Hematopoietic multipotent progenitor cell (in vitro differentiated cells): ENCODE data around the gene TOX3. TPM values are rescaled to one million over a fixed set of nuclear protein-coding genes. Genes with fewer than 3 reads are reported as not detected.

Experiments
- DNase-seq, 3 donors: peaks; one replicate each; pipeline ENCODE4 v3.0.0-alpha.2; 2011 to 2015; ENCODE audit warnings: low read depth in 2 of 3, low spot score in 2 of 3
- total RNA-seq: library from RNA; depleted of rRNA; stranded (reverse); fragments of >200 nt; gene quantifications from one replicate; pipeline ENCODE4 v1.2.3, GENCODE V29; 2012

TOX3 gene
- total RNA-seq, 1 donor = under 0.01 TPM

DNA sequence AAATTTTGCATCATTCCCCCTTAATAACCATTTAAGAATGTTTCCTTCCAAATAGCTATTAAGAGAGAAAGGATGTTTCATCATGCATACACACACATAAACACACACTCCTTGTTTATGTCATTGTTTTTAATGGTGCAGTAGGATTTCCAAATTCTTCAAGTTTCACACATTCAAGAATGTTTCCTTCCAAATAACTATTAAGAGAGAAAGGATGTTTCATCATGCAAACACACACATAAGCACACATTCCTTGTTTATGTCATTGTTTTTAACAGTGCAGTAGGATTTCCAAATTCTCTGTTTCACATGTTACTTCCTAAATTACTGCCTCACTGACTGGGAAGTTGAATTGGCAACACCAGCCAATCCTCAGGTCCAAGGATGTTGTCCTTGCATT is 7.8 kb downstream of the TOX3 start:
- no peak for DNase-seq

DNA sequence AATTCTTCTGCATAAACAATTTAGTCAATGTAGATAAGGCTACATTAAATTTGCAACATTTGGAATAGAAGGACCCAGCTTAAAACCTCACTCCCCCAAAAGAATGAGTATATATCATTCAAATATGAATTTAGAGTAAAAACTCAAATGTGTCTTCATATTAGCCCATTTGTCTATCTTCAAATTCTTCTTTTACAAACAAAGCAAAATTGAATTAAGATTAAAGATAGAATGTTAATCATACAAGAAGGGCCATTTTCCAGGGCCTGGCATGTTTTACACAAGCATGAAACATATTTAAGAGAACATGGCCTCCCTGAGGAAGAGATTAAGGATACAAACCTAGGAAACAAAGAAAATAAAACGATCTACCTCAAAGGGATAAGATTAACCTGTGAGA is 8.4 kb downstream of the TOX3 start:
- no peak for DNase-seq

DNA sequence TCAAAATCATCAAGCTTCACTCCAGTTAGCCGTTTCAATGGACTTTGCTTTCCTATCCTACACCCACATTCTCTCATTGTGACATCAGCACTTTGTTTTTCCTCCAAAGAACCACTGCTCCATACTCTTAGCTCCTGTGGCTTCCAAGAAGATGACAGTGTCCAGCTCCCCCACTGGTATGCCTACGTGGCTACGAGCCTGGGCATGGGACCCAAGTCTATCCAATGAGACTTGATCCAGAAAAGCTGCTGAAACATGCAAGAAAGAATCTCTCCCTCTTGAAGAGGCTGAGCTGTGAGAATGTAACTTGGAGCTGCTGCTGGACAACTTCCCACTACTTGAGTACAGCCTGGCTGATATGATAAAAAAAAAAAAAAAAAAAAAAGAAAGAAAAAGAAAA is 9.4 kb downstream of the TOX3 start:
- DNase-seq = no peak

DNA sequence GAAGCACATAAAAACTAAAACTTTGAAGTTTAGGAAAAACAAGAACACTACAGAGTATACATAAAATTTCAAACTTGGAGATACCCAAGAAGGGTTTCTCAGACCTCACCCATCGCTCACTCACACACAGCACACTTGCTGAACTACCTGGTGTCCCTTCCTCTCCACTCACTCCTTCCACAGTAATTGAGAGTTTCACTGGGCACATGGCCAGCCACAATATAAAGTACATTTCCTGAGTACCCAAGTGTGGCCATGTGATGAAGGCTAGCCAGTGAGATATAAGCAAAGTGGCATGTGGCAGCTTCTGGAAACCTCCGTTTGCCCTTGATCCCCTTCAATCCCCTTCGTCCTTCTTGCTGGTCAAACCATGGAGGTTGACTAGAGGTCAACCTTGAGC is 11.9 kb downstream of the TOX3 start:
- DNase-seq = no peak

DNA sequence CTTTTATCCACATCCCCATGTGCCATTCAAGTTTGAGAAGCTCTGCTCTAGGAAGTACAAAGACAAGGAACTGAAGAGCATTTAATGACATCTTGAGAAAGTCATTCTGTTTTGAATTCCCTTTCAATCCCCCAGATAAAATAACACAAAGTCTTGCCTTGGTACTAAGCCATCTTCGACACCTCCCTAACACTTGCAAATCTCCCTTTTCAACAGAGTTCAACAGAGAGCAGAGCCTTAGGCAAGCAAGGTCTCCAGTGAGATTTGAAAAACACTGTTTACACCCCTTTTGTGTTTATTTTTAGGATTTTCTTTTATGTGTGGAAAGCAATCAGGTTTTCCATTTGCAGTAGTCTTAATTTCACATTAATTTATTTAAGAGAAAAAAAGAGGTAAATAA is 13.6 kb downstream of the TOX3 start:
- no peak for DNase-seq

DNA sequence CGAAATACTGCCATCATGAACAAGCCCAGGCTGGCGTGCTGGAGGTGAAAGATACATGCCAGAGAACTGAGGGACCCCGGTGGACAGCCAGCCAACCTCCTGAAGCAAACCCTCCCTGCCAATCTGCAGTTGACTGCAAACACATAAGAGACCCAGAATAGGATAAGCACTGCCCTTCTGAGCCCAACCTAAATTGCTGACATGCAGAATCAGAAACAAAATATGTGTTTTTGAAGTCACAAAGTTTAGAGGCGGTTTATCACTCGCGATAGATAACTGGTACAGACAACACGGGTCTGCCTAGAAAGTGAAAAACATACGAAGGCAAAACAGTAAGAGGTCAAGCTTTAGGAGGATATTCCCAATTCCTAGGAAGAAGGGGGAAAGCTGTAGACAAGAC is 14.6 kb downstream of the TOX3 start:
- DNase-seq = no peak

DNA sequence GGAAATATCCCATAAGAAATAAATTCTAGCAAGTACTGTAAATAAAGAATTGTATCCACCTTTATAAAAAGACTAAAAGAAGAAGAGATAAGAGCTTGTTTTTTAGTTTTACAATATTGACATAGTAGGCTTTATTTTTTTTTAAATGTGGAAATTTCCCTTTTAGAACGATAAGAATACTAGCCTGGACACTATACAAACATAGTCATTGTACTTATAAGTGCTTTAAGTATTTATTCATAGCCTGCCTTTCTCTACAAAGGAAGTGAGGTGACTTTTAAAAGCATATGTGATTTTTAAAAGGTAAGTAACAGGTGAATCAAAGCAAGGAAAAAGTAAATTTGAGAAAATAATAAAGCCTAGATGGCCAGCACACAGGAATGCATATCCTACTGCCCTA is 17.7 kb downstream of the TOX3 start:
- DNase-seq = no peak

DNA sequence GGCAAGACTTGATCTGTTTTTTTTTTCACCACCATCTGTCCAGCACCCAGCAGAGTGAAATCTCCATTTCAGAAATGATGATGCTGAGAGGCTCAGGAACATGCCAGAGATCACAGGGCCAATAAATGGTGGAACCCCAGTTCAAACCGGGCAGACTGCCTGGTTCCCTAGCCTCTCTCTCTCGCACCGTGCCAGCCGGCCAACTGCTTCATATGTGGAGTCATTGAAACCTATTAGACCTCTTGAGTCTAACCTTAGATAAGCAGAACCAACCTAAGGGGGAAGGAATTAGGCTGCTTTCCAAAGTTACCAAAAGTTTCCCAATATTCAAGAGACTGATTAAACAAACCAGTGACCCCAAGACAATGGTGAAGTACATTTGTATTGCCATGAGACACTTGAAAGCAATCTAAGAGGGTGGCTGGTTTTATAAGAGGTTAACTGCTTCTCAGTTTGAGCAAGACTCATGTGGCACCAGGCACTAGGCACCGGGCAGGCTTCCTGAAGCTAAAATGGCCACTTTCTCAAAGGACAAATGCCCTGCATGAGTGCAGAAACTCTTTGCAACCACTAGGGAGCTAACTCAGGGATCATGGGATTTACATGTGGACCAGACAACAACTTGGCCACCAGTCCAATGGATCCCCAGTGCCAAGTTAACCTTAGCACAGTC is 18.4 kb downstream of the TOX3 start:
- no peak for DNase-seq

DNA sequence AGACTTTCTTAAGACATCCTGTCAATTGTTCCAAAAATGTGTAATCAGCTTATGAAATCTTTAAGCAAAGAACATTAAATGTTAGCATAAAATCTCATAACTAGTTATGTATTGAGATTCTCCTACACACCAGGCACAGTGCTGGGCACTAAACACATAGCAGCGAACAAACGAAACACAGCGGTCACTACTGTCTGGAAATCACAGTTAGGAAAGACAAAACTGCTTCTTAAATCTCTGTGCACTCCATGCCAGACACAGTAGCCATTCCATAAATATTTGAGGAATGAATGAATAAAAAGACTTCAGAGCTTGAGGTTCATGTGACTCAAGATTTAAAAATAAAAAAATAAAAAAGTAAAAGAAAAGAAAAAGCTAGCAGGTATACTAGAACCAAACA is 20.1 kb downstream of the TOX3 start:
- DNase-seq = no peak

DNA sequence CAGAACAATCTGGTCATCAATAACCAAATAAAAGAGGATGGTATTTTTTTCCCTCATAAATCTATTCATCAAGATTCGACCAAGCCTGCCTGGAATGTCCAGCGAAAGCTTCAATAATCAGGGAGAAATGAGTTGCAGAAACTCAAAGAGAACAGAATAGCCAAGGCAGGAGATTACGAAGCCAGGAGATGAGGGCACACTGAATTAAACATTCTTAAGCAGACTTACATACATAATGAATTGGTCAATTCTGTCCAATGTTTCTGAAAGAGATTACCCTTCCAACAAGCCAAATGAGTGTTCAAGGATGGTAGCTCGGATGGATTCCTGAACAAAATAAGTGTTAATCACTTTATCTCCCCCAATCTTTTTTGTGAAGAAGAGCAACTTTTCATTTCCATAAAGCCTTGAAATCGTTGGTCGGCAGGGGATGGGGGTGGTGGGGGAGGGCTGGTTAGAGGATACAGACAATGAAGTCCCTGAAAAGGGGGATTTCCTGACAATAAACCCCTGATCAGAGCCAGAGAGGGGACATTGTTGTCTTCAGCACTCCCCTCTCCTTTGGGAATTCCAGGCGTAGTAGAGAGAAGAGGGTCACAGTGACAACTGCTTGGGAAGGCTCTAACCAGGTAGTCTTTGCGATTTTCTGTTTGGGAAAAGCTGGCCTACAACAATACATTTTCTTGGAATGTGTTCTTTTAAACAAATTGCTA is 20.7 kb downstream of the TOX3 start:
- DNase-seq = no peak

DNA sequence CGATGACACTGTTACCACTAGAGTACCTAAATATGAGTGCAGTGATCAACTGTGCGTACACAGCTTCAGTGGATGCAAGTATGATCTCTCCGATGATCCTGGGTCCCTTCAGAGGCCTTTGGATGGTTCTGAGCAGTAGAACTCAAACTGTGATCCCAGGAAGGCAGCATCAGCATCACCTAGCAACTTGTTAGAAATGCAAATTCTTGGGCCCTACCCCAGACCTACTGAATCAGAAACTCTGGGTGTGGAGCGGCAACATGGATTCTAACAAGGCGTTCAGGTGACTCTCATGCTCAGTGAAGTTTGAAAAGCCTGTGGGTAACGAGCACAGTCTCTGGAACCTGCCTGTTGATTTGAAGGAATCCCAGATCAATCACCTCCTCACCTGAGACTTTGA is 25.4 kb downstream of the TOX3 start:
- no peak for DNase-seq

DNA sequence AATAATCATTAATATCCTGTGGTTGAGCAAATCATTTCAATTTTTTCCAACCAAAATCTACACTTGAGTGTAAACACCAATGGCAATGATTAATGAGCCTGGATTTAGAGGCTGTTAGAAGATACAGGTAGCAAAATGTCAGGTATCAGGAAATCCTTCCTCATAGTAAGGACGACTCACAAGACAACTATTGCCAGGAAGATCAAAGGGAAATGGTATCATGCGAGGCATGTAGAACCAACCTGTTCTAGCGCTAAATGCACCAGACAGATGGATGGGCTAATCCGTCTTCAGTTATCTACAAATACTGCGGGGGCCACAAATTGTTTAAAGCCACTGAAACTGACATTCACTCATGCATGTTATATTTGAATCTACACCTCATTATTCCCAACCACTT is 28.1 kb downstream of the TOX3 start:
- DNase-seq = no peak

DNA sequence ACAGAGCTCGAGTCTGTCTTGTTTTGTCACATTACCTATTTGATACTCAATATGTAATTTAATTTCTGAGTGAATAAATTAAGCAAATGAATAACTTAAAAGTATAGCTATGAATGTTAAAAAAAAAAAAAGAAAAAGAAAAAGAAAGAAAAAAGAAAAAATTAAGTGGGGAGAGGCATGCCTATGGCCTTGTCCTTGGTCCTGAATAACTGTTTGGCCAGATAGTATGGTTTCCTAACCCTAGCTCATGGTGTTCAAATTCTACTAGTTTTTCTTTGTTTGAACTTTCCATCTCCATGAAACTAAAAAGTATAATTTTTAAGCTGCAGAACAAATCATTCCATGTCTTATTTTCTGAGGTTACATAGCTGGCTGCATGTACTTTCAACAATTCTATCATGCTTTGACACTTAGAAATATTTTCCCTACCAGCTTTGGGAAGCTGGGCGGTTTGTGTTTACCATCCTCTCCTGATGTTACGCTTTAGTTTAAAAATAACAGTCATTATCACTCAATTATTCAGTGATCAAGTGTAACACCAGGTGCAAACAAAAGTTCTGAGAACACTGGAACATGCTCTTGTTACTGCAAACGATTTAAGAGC is 31.8 kb downstream of the TOX3 start:
- no peak for DNase-seq

DNA sequence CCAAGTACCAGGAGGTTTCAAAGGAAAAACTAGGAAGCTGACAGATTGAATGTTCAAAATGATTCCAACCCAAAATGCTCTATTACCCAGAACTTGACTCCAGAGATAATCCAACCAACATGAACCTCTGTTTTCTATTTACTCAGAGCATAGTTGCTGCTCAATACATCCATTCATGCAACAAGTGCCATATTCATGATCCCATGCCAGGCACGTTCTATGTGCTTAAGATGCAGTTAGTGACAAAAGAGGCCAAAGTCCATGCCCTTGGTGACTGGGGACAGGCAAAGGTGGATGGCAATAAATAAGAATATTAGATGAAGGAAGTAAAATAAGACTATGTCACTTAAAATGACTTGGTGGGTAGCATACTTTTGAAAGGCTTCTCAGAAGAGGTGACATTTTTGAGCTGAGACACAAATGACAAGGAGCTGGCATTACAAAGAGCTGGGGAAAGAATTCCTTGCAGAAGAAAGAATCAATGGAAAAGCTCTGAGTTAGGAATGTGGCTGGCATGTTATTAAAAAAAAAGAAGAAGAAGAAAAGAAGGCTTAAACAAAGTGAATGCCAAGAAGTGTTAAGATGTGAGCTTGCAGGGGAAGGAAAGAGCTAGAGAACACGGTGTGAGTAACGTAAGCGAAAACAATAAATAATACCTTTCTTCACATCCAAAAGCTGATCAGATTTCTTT is 34.5 kb downstream of the TOX3 start:
- DNase-seq = no peak

DNA sequence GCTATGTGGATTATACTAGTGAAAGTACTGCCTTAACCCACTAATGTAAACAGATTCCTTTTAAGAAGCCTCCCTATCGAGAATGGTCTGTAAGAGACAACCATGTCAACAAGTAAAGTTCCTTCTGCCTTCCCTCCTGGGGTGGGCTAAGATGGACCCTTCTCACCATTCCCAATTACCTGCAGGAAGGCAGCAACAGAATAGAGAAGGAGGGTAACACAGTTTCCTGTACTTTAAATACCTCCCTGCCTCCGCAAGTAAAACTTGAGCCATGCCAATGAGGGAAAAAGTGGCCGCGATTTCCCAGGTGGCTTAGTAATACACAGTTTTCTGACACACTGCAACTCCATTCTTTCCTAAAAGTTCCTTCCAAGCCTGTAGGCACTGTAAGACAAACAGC is 45.2 kb downstream of the TOX3 start:
- DNase-seq = no peak

DNA sequence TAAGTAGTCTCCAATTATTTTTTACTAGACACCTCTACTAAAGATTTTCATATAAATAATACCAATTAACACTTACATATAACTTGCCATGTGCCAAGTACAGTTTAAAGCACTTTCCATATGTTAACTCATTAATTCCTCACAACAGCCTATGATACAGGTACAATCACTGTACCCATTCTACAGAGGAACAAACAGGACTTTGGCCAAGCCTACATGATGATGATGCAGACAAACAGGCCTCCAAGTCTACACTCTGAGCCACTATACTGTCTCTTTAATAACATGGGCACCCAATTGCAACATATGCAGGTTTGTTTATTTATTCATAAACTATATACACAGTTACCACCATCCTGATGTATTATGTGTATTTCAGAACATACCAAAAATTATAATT is 46.0 kb downstream of the TOX3 start:
- no peak for DNase-seq

DNA sequence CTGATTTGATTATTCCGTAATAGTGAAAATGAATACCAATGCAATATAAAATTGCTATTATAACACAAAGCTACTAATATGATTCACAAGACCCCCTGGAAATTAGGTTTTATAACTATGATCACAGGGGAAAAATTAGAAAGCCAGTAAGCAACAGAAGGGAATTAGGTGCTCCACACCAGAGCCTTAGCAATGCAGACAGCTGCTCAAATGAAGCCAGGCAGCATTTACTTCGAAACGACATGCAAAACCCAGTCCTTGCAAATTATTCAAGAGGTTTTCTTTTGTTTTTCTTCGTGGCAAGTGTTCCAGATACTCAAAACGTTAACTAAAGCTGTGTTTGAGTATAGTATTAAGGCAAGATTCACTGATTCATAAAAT is 47.9 kb downstream of the TOX3 start:
- DNase-seq = no peak

DNA sequence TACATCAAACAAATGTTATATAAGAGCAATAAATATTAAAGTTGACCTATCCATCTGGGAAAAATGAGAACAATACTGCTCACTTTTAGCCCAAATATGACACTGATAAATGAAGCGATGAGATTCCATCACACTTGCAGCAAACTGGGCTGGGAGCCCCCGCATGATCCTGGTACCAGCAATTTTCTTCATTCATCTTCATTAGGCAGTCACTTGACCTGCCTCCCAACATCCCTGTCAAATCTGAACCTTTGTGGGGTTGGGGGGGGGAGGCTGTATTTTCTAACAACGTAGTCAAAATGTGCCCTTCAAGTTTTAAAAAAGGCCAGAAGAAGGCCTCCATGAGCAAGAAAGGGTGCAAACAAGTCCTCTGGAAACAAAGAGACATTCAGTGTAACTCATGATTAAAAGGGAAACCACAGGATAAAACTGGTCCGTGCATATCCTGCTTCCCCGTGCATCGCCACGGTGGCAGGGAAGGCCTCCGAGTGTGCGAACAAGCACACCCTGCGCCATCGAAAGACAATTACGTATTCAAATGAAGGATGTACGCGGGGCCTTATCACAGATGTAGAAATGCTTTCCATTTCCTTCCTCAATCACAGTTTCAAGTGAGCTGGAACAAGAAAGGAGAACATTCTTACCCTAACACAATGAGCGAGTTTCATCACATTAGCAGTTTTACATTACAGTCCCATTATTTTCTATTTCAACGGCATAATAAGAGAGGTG is 48.4 kb downstream of the TOX3 start:
- no peak for DNase-seq

DNA sequence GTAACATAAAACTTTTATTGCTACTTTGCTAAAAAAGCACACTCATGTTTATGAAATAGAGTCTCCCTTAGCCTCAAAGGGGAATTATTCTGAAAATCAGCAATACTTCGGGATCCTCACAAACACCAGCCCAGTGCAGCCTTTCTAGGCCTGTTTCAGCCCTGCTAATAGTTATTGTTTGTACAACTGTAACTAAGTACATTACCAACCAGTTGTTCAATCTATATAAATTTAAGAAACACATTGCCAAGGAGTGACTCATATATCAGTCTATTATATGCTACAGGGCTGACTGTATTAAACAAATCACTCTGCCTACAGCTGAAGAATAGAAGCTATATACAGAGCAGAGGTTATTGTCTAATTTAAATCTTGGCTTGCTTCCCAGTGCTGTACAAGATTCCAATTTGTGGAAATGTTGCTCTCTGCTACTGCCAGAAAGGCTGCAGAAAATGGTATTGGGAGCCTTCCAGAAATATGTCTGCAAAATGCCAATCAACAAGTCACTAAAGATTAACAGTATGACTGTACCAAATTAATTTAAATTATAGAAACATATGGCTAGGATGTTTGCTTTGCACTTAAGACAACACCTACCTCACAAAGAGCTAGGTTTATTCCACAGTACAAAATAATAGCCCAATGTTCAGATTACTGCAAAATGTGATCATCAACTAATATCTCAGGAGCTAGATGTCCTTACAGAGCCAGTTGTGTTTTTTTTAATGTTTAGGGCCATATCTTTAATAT is 49.7 kb downstream of the TOX3 start:
- no peak for DNase-seq
